ENCODE results near the gene TPRG1L.

- TF ChIP-seq CTCF (IDR thresholded peaks at IDR 0.05 in 8 of 11, conservative IDR thresholded peaks at IDR 0.05 in 3 of 11), result no peak
- no peak for TF ChIP-seq POLR2AphosphoS5 (IDR thresholded peaks at IDR 0.05)
Observed at GRCh38 chr1:3596663-3597598, 27.9 kb upstream of the TPRG1L start.

Measured in spleen (tissue), 7 donors.